Measurements from ENCODE around the gene AKAP5.

Gene AKAP5

GRCh38 chr14:64465191-64465822 is at the start of gene AKAP5:
AKAP5 (plus strand) TSS chr14:64465499; CDS start chr14:64468395, 2,896 bp downstream.
- ATAC-seq: peak; percentile 79 to 83

- ATAC-seq: no peak
Measured at GRCh38 chr14:64416348-64416932, 48.9 kb upstream of the AKAP5 start.

GRCh38 chr14:64417055-64417770 is 48.1 kb upstream of the AKAP5 start:
- no peak for ATAC-seq

GRCh38 chr14:64417771-64418125 is 47.6 kb upstream of the AKAP5 start:
- no peak for ATAC-seq

GRCh38 chr14:64419003-64419402 is 46.3 kb upstream of the AKAP5 start:
- ATAC-seq: no peak

- ATAC-seq: no peak
Measured at GRCh38 chr14:64421166-64421565, 44.1 kb upstream of the AKAP5 start.

- ATAC-seq: no peak
Measured at GRCh38 chr14:64422005-64422404, 43.3 kb upstream of the AKAP5 start.

GRCh38 chr14:64422756-64423155 is 42.5 kb upstream of the AKAP5 start:
- ATAC-seq: peak; percentile 6 to 63

GRCh38 chr14:64423987-64424386 is 41.3 kb upstream of the AKAP5 start:
- ATAC-seq: no peak

GRCh38 chr14:64434528-64434927 is 30.8 kb upstream of the AKAP5 start:
- no peak for ATAC-seq

GRCh38 chr14:64438181-64438841 is 27.0 kb upstream of the AKAP5 start:
- ATAC-seq: peak in 1 of 2 donors; percentile 44

GRCh38 chr14:64439141-64439540 is 26.2 kb upstream of the AKAP5 start:
- no peak for ATAC-seq

GRCh38 chr14:64440494-64440893 is 24.8 kb upstream of the AKAP5 start:
- ATAC-seq: no peak

GRCh38 chr14:64442300-64442988 is 22.9 kb upstream of the AKAP5 start:
- ATAC-seq: no peak

- no peak for ATAC-seq
Measured at GRCh38 chr14:64444140-64444539, 21.2 kb upstream of the AKAP5 start.

- ATAC-seq: peak; percentile 95 to 96
Measured at GRCh38 chr14:64444984-64445845, 20.1 kb upstream of the AKAP5 start.

- no peak for ATAC-seq
Measured at GRCh38 chr14:64447876-64448670, 17.2 kb upstream of the AKAP5 start.

GRCh38 chr14:64450255-64450654 is 15.0 kb upstream of the AKAP5 start:
- peak; percentile 47 to 60 for ATAC-seq

- ATAC-seq: no peak
Measured at GRCh38 chr14:64454671-64455070, 10.6 kb upstream of the AKAP5 start.

GRCh38 chr14:64459405-64460136 is 5.7 kb upstream of the AKAP5 start:
- peak in 1 of 2 donors; percentile 25 for ATAC-seq

Data from activated CD4-positive, CD25-positive, alpha-beta regulatory T cell treated with anti-CD3 and anti-CD28 coated beads, Interleukin-2, amount 50 U/mL, for 24 hours (primary cell).